ENCODE results near the gene STK10. TPM values are rescaled to one million over a fixed set of nuclear protein-coding genes. Genes with fewer than 3 reads are reported as not detected.
"Not testable (repeated sequence)": the region's sequence is repeated elsewhere in the genome, so short reads cannot be mapped to it uniquely, and the experiment has no call there.

The STK10 gene
- total RNA-seq, 1 donor from 2014 or later = 8.2 TPM

DNA sequence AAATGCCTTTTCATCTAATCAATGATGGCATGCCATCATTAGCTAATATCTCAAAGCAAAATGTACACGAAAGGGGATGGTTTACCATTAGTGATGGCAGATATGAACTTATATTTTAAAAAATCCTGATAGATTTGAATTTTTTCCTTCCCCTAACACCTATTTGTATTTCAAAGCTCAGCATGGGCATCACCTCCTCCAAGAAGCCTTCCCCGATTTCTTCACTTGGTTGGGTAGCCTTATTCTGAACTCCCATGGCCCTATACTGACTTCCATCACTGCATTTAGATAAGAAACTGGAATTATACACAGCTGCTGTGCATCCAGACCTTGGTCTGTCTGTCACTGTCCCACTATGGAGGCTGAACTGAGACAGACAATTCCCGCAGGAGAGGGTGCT is 132.0 kb downstream of the STK10 start:
- no peak for DNase-seq (ENCODE audit: low spot score)

DNA sequence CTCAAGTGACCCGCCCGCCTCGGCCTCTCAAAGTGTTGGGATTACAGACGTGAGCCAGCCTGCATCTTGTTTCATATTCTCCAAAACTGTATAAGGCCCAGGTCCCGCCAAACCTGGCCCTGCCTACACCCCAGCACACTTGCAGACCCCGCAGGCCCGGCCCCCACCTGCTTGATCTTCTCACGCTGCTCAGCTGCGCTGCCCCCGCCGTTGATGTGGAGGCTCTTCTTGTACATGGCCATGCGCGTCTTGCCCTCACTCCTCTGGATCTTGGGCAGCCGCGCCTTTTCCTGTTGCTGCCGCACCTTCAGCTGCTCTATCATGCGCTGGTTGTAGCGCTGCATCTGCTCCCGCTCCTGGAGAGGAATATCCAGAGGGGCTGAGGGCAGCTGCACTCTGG is 132.6 kb downstream of the STK10 start:
- DNase-seq (ENCODE audit: low spot score) = no peak

GRCh38 chr5:172054611-172055153 is 133.3 kb downstream of the STK10 start:
- no peak for DNase-seq (ENCODE audit: low spot score)

GRCh38 chr5:172052450-172053236 is 135.4 kb downstream of the STK10 start:
- DNase-seq (ENCODE audit: low spot score) = peak; percentile 57

- DNase-seq (ENCODE audit: low spot score) = no peak
Observed at GRCh38 chr5:172051643-172052339, 136.2 kb downstream of the STK10 start.

DNA sequence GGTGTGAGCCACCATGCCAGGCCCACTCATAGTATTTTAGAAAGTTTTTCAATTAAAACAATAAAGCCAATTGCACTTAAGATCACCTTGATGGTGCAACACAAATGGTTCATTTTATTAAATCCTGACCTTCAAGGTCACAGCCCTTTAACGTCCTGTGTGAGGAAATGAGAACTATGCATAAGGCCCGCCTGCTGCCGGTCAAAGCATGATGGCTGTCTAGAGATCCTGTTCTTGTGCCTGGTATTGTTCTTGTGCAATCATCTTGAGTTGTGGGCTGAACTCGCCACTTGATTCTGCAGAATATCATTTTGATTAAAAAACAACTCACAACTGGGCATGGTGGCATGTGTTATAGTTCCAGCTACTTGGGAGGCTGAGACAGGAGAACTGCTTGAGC is 137.9 kb downstream of the STK10 start:
- DNase-seq (ENCODE audit: low spot score) = no peak

DNA sequence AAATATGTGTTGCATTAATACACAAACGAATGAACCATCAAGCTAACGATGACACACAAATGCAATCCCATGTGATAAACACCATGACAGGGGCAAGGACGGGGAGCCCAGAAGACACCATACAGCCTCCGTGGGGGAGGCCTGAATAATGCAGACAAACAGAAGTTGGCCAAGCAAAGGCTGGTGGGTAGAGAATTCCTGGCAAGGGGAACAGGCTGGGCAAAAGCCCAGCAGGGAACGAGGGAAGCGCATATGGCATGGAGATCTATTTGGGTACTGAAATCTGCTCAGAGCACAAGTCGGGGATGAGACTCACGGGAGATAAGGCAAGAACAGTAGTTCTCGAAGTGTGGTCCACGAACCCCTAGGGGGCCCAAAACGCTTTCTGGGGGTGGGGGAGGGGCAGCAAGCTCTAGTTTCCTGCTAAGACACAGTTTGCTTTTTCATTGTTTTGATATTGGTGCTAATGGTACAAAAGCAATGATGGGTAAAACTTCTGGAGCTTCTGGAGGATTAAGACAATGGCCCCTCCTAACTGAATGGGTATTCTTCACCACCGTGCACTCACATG is 138.7 kb downstream of the STK10 start:
- no peak for DNase-seq (ENCODE audit: low spot score)

DNA sequence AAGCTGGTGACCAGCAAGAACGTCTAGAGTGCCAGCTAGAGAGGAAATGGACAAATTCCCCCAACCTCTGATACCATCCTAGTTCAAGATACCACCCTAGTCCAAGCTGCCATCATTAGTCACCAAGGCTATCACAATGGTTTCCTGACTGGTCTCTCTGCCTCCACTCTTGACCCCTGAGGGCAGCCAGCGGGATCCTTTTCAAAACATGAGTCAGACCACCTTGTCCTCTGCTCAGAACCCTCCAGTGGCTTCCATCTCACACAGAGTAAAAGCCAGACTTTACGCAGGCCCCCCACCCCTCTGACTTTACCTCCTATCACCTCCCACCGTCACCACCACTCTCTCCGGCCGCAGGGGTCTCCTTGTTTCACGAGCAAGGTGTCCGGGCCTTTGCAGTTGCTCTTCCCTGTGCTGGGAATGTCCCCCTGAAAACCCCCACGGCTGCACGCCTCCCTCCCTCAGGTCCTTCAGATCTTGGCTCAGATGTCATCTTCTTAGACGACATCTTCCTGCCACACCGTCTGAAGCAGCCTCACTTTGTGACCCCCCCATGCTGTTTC is 139.4 kb downstream of the STK10 start:
- DNase-seq (ENCODE audit: low spot score) = no peak

- DNase-seq (ENCODE audit: low spot score) = no peak
Observed at GRCh38 chr5:172048170-172048422, 139.9 kb downstream of the STK10 start.

DNA sequence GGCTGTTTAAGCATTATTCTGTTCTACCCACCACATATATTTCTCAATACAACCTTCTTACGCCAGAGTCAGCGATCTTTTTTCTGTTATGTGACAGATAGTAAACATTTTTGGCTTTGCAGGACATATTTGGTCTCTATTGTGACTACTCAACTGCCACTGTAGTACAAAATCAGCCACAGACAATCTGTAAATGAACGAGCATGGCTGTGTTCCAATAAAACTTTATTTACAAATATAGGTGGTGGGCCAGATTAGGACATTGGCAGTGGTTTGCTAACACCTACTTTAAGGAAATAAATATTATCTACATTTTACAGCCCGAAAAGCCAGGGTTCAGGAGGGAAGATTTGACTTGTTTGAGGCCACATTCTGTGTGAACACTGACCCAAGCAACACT is 141.4 kb downstream of the STK10 start:
- DNase-seq (ENCODE audit: low spot score) = no peak

DNA sequence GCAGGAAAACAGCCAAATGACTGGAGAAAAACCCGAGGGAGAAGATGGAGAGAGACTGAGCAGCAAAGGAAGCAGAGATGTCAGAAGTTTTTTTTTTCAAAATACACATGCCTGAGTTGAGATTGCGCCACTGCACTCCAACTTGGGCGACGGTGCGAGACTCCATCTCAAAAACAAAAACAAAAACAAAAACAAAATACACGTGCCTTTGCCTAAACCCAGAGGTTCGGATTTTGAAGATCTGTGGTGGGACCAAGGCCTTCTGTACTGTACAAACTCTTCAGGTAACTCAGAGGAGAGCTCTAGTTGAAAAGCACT is 142.8 kb downstream of the STK10 start:
- no peak for DNase-seq (ENCODE audit: low spot score)

GRCh38 chr5:172044631-172045314 is 143.3 kb downstream of the STK10 start:
- DNase-seq (ENCODE audit: low spot score) = no peak

DNA sequence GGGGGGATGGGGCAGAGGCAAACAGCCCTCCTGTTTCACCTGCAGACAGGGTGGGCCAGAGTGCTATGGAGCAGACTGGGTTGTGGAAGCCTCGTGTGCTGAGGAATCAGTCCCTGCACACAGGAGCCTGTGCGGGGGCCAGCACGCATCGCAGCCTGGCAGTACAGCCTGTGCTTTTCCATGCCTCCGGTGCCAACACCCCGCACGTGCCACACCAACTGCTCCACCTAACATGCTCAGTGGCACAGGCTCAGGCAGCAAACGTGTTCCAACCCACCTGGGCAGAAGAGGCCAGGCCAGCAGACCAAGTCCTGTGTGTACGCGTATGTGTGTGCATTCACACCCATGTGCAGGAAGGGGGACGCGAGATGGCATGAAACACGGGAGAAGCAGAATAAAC is 144.2 kb downstream of the STK10 start:
- DNase-seq (ENCODE audit: low spot score) = no peak

GRCh38 chr5:172042183-172042582 is 145.8 kb downstream of the STK10 start:
- DNase-seq (ENCODE audit: low spot score) = no peak

DNA sequence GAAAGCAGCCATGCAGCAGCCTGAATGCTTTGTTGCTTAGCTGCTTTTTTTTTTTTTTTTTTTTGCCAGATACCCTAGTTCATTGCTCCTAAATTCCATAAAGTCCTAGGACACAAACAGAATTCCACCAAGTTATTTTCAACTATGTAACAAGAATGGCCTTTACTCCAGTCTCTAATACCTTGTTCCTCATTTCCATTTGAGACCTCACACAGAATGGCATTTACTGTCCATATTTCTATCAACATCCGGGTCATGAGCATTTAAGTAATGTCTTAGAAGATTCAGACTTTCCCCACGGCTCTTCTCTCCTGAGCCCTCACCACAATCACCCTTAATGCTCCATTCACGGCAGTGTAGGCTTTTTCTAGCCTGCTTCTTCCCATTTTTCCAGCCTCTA is 149.9 kb downstream of the STK10 start:
- DNase-seq (ENCODE audit: low spot score) = no peak

- no peak for DNase-seq (ENCODE audit: low spot score)
Observed at GRCh38 chr5:172035049-172035448, 153.0 kb downstream of the STK10 start.

DNA sequence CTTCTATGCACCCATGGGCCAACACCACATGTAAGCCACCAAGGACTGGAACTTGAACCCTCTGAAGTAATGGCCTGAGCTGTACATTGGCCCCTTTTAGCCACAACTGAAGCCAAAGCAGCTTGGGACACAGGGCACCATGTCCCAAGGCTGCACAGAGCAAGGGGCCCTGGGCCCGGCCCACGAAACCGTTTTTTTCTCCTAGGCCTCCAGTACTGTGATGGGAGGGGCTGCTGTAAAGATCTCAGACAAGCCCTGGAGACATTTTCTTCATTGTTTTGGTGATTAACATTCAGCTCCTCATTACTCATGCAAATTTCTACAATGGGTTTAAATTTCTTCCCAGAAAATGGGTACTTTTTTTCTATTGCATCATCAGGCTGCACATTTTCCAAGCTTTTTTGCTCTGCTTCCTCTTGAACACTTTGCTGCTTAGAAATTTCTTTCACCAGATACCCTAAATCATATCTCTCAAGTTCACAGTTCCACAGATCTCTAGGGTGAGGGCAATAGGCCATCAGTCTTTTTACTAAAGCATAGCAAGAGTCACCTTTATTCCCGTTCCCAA is 156.0 kb downstream of the STK10 start:
- DNase-seq (ENCODE audit: low spot score) = no peak

GRCh38 chr5:172029876-172030275 is 158.1 kb downstream of the STK10 start:
- no peak for DNase-seq (ENCODE audit: low spot score)

DNA sequence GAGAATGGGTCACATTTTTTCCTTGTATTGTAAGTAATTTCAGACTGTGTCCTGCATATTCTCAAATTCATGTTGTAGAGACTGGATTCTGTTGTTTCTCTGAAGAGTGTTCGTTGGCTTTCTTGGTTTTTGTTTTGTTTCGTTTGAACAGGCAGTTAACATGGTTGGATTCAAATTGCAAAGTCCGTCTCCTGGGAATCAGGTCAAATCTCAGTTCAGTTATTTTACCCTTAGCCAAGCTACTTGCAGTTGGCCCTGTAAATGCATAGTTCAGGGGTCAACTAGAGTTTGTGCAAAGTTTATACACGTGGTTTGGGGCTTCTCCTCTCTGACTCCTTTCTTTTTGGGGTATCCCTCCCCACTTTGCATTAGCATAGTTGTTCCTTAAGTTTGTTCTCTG is 159.9 kb downstream of the STK10 start:
- no peak for DNase-seq (ENCODE audit: low spot score)

DNA sequence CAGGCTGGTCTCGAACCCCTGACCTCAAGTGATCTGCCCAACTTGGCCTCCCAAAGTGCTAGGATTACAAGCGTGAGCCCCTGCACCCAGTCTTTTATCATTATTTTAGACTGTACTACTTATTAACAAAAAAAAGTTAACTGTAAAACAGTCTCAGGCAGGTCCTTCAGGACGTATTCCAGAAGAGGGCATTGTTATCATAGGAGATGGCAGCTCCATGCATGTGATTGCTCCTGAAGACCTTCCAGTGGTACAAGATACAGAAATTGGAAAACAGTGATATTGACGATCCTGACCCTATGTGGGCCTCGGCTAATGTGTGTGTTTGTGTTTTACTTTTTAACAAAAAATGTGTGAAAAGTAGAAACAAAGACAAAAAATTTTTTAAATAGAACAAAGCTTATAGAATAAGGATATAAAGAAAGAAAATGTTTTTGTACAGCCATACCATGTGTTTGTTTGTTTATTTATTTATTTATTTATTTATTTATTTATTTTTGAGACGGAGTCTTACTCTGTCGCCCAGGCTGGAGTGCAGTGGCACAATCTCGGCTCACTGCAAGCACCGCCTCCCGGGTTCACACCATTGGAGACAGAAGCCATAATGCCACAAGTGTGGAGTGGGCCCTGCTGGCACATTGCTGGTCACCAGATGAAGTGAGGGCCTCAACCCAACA is 167.8 kb downstream of the STK10 start:
- not testable (repeated sequence) for DNase-seq (ENCODE audit: low spot score)

DNA sequence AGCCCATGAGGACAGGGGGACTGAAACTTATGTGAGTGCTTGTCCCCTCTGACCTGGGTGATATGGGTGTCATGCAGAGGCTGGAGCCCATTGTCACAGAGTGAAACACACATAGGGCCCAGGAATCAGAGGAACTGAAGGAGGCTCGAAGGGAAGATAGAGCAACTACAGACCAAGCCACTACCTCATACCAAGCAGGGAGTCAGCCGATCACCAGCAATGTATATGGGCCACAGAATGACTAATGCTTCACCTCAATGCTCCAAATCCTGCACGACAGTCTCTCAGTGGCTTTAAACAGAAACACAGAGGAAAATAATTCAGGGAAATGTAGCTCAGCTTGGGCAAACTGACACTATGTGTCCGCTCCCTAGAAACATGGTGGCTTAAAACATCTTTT is 172.7 kb downstream of the STK10 start:
- no peak for DNase-seq (ENCODE audit: low spot score)
